Endothelial cell of umbilical vein (primary cell): ENCODE data around the gene KLRD1. TPM values are rescaled to one million over a fixed set of nuclear protein-coding genes. Genes with fewer than 3 reads are reported as not detected.
"Not testable (repeated sequence)": the region's sequence is repeated elsewhere in the genome, so short reads cannot be mapped to it uniquely, and the experiment has no call there.

Source experiments
- BruUV-seq: library from RNA; stranded (reverse); fragments of 400-500 nt; replicated peaks from 2 replicates; lab custom pipeline; 2021; lab: Mats Ljungman, UMichigan
- CTCF ChIA-PET: fragments of 300-600, 350-600 bp; sonication (Branson Sonifier 250); formaldehyde crosslinking; loops from one replicate; lab custom pipeline; 2021; ENCODE audit warnings: antibody characterized with exemption, inconsistent platforms; lab: Charles Lee
- POLR2A ChIA-PET: fragments of 300-600, 350-600 bp; sonication (Branson Sonifier 250); formaldehyde crosslinking; loops from one replicate; lab custom pipeline; 2021; ENCODE audit warnings: antibody characterized with exemption, inconsistent platforms; lab: Charles Lee
- DNase-seq: peaks from one replicate; pipeline ENCODE4 v3.0.0-alpha.2; 2011; ENCODE audit warnings: low read depth, low spot score
- FAIRE-seq: peaks from 2 replicates; lab custom pipeline; 2011; peaks lifted over from hg19 to GRCh38; lab: Jason Lieb, UNC
- H2AFZ ChIP-seq: 2 replicates; pipeline ENCODE4 v1.6.0; 2012; ENCODE audit warnings: low read depth, low read length, control low read depth, inconsistent platforms
- H3K27ac ChIP-seq: 2 replicates; pipeline ENCODE4 v1.5.1; 2011; ENCODE audit warnings: low read depth, mild to moderate bottlenecking, control low read depth, low read length, moderate library complexity; ENCODE audit not compliant: insufficient read depth
- H3K27me3 ChIP-seq, 2 experiments: 2 replicates each; pipeline versions ENCODE4 v1.6.0 to v1.6.1; 2011; ENCODE audit warnings: low read length in 2 of 2, mixed read lengths in 1 of 2; ENCODE audit not compliant: control insufficient read depth in 2 of 2, insufficient read depth in 2 of 2
- H3K36me3 ChIP-seq, 2 experiments: 2 replicates in 1 of 2; 3 replicates in 1 of 2; pipeline ENCODE4 v1.5.1; 2011; ENCODE audit warnings: low read length in 2 of 2, mild to moderate bottlenecking in 1 of 2, moderate library complexity in 1 of 2; ENCODE audit not compliant: control insufficient read depth in 2 of 2, insufficient read depth in 2 of 2; ENCODE audit errors: extremely low read depth in 1 of 2
- H3K4me1 ChIP-seq: 3 replicates; pipeline ENCODE4 v1.5.1; 2011; ENCODE audit warnings: mild to moderate bottlenecking, low read length; ENCODE audit not compliant: control insufficient read depth, insufficient read depth; ENCODE audit errors: extremely low read depth
- H3K4me2 ChIP-seq: 2 replicates; pipeline ENCODE4 v1.6.1; 2011; ENCODE audit warnings: low read length, control low read depth, mixed read lengths; ENCODE audit not compliant: insufficient read depth
- H3K4me3 ChIP-seq, 3 experiments: fragments of 200-600 bp in 1 of 3; sonication (generic), shearing (Covaris generic) in 1 of 3; replicated peaks in 1 of 3; 2 replicates each; pipeline ENCODE4 v1.5.1; 2011 to 2016; ENCODE audit warnings: control low read depth in 3 of 3, low read length in 3 of 3, mild to moderate bottlenecking in 2 of 3, inconsistent platforms in 1 of 3, low read depth in 1 of 3, moderate library complexity in 1 of 3; ENCODE audit not compliant: insufficient read depth in 1 of 3
- H3K79me2 ChIP-seq: 2 replicates; pipeline ENCODE4 v1.6.0; 2012; ENCODE audit warnings: low read length, inconsistent platforms; ENCODE audit not compliant: control insufficient read depth, insufficient read depth
- H3K9ac ChIP-seq: replicated peaks from 2 replicates; pipeline ENCODE3; 2011; ENCODE audit warnings: low read length, control low read depth; ENCODE audit not compliant: insufficient read depth; ENCODE audit errors: extremely low read depth
- H3K9me1 ChIP-seq: replicated peaks from 3 replicates; pipeline ENCODE4 v1.6.0; 2011; ENCODE audit warnings: mild to moderate bottlenecking, low read length; ENCODE audit not compliant: control insufficient read depth, insufficient read depth; ENCODE audit errors: extremely low read depth
- H3K9me3 ChIP-seq: replicated peaks from 2 replicates; pipeline ENCODE4 v1.5.1; 2012; ENCODE audit warnings: low read length, inconsistent platforms; ENCODE audit not compliant: control insufficient read depth, insufficient read depth
- H4K20me1 ChIP-seq: replicated peaks from 2 replicates; pipeline ENCODE3; 2011; ENCODE audit warnings: mild to moderate bottlenecking, low read length; ENCODE audit not compliant: control insufficient read depth, insufficient read depth; ENCODE audit errors: extremely low read depth
- CTCF ChIP-seq, 2 donors: IDR thresholded peaks; 1 replicate in 1 of 2; 2 replicates in 1 of 2; pipeline ENCODE4 v1.5.1; 2011; ENCODE audit warnings: low read length in 2 of 2, mild to moderate bottlenecking in 2 of 2, moderate library complexity in 2 of 2, control low read depth in 1 of 2, inconsistent platforms in 1 of 2, low read depth in 1 of 2; ENCODE audit not compliant: insufficient read depth in 1 of 2; ENCODE audit errors: extremely low read depth in 1 of 2
- EZH2 ChIP-seq: IDR thresholded peaks from 2 replicates; pipeline ENCODE4 v1.6.1; 2012; ENCODE audit warnings: borderline replicate concordance, low read depth, mild to moderate bottlenecking, moderate library complexity, low read length, inconsistent platforms; ENCODE audit not compliant: severe bottlenecking
- FOS ChIP-seq: IDR thresholded peaks from 2 replicates; pipeline ENCODE4 v1.6.1; 2011; ENCODE audit warnings: mild to moderate bottlenecking, low read length, moderate library complexity, borderline replicate concordance; ENCODE audit not compliant: insufficient read depth
- GATA2 ChIP-seq: IDR thresholded peaks from 2 replicates; pipeline ENCODE4 v1.7.0; 2011; ENCODE audit warnings: low read depth, mild to moderate bottlenecking, moderate library complexity, mixed read lengths, low read length; ENCODE audit not compliant: insufficient read length, insufficient read depth
- JUN ChIP-seq: IDR thresholded peaks from 2 replicates; pipeline ENCODE4 v1.6.1; 2011; ENCODE audit warnings: borderline replicate concordance, low read depth; ENCODE audit not compliant: insufficient read length, insufficient read depth
- MAX ChIP-seq: IDR thresholded peaks from 2 replicates; pipeline ENCODE4 v1.6.1; 2011; ENCODE audit not compliant: insufficient read depth, insufficient read length
- MYC ChIP-seq: IDR thresholded peaks from one replicate; pipeline ENCODE4 v1.6.1; 2011; ENCODE audit warnings: mild to moderate bottlenecking, low read depth, low read length
- POLR2A ChIP-seq: IDR thresholded peaks from 2 replicates; pipeline ENCODE4 v1.6.1; 2012; ENCODE audit warnings: low read depth, mild to moderate bottlenecking, control low read depth, low read length
- POLR2AphosphoS5 ChIP-seq: IDR thresholded peaks from 2 replicates; pipeline ENCODE4 v1.6.1; 2012; ENCODE audit warnings: low read depth, mild to moderate bottlenecking, control low read depth, low read length, moderate library complexity; ENCODE audit not compliant: insufficient read depth
- dilution Hi-C: fragments of 300-500 bp; cut with MboI; formaldehyde crosslinking; loops from one replicate; pipeline ENCODE4 v1.15.0; 2019; ENCODE audit warnings: low sequenced_read_pairs; ENCODE audit not compliant: extremely low pct_ligation_motif_present
- intact Hi-C: fragments of 100-400 bp; cut with micrococcal nuclease; formaldehyde crosslinking; loops from one replicate; pipeline ENCODE4 v1.10.0; 2022
- polyA plus RNA-seq, 4 experiments: library from polyadenylated mRNA; depleted of rRNA in 3 of 4; stranded (reverse) in 3 of 4; unstranded in 1 of 4; fragments of >200 nt; gene quantifications; 2 replicates each; pipeline versions ENCODE4 v1.2.1 to v1.2.3, GENCODE V29; 2011 to 2012; ENCODE audit warnings: missing spikeins in 1 of 4
- total RNA-seq: library from RNA; stranded (reverse); gene quantifications from 2 replicates; pipeline ENCODE4 v1.2.3, GENCODE V29; 2021

Gene KLRD1
- total and polyA plus RNA-seq, 2 donors (not counting 3 experiments of a cell fraction or from before 2014, with no cell fraction given): 0.13 to 0.15 TPM

- Histone ChIP-seq H3K36me3 (no peaks in the 10 kb centered on the region), H3K4me1 (peaks cover 10% of the 10 kb centered on the region), H3K27me3 (no peaks in the 10 kb centered on the region), H3K4me3 (no peak overlapping the region), H3K27ac (no peak overlapping the region), H3K79me2 (no peaks in the 10 kb centered on the region), H3K4me2 (no peak overlapping the region), H3K9me1 (no peaks in the 10 kb centered on the region), H3K9me3 (no peaks in the 10 kb centered on the region), H4K20me1 (no peaks in the 10 kb centered on the region), H3K9ac (no peak overlapping the region), H2AFZ (peak overlapping the region; percentile 62)
- TF ChIP-seq JUN: no peak
- TF ChIP-seq EZH2: no peak
- POLR2A ChIA-PET: no interaction called here
- CTCF ChIA-PET: no interaction called here
- dilution Hi-C loops: no loop called here
- intact Hi-C loops: no loop called here
- FAIRE-seq: no peak
- BruUV-seq: no TSS peak
- no peak for DNase-seq
These were observed 64.9 kb downstream of the KLRD1 start for GRCh38 chr12:10372559-10372958.

- no peak for TF ChIP-seq MAX
- no peak for TF ChIP-seq GATA2
- no peak for TF ChIP-seq POLR2A
- TF ChIP-seq MYC: no peak
- TF ChIP-seq CTCF (IDR thresholded peaks at IDR 0.05; ENCODE audit: extremely low read depth in 1 of 2, insufficient read depth in 1 of 2, low read depth in 1 of 2, low read length in 2 of 2): no peak
- no peak for TF ChIP-seq FOS
- TF ChIP-seq EZH2: no peak
- TF ChIP-seq POLR2AphosphoS5: no peak
- ChIA-PET POLR2A (no interaction called here), CTCF (interaction anchor here (1.6 kb wide), 1 partner anchor 10 kb away, joined by 5 read pairs; no protein-coding TSS in a partner anchor)
- no peaks in the 10 kb centered on the region for H3K9me3 ChIP-seq
- no peaks in the 10 kb centered on the region for H3K27me3 ChIP-seq
- H3K9me1 ChIP-seq: no peaks in the 10 kb centered on the region
- no peak overlapping the region for H3K4me3 ChIP-seq
- no TSS peak for BruUV-seq
- H3K36me3 ChIP-seq: no peaks in the 10 kb centered on the region
- H3K4me1 ChIP-seq: peaks cover 10% of the 10 kb centered on the region
- no peak overlapping the region for H3K27ac ChIP-seq
- H3K4me2 ChIP-seq: no peak overlapping the region
- no peak for FAIRE-seq
- no peak overlapping the region for H2AFZ ChIP-seq
- intact Hi-C loops: no loop called here
- no peaks in the 10 kb centered on the region for H3K79me2 ChIP-seq
- no peaks in the 10 kb centered on the region for H4K20me1 ChIP-seq
- H3K9ac ChIP-seq: no peak overlapping the region
- dilution Hi-C loops: no loop called here
- DNase-seq: no peak
These were observed 67.0 kb downstream of the KLRD1 start for GRCh38 chr12:10374624-10375018.

- H3K9ac ChIP-seq, H3K9me3 ChIP-seq, H3K4me2 ChIP-seq, H4K20me1 ChIP-seq, H3K9me1 ChIP-seq, dilution Hi-C loops, H3K79me2 ChIP-seq, POLR2A ChIA-PET, H3K27me3 ChIP-seq, intact Hi-C loops, CTCF ChIA-PET, H3K36me3 ChIP-seq, DNase-seq, H3K4me1 ChIP-seq, H3K4me3 ChIP-seq, H2AFZ ChIP-seq, H3K27ac ChIP-seq, FAIRE-seq, BruUV-seq: not testable (repeated sequence)
These were observed 71.1 kb downstream of the KLRD1 start for GRCh38 chr12:10378737-10379136.
